COLO668 (cell line): Measurements from ENCODE around the gene MED15.
A peak's percentile ranks its signal among the peaks of the same experiment; 100 is the strongest.
"Not testable (repeated sequence)": the region's sequence is repeated elsewhere in the genome, so short reads cannot be mapped to it uniquely, and the experiment has no call there.

Experiments used
- DNase-seq: peaks from one replicate; lab custom pipeline; 2025; ENCODE audit not compliant: unreplicated experiment; lab: John Stamatoyannopoulos, UW

The MED15 gene

GRCh38 chr22:20594486-20594885, 87.1 kb downstream of the MED15 start:
- DNase-seq = not testable (repeated sequence)

- no peak for DNase-seq
Observed at GRCh38 chr22:20595461-20595860, 88.1 kb downstream of the MED15 start.

- DNase-seq = no peak
Observed at GRCh38 chr22:20599117-20599516, 91.7 kb downstream of the MED15 start.

GRCh38 chr22:20600137-20600673, 92.8 kb downstream of the MED15 start:
- DNase-seq = no peak

GRCh38 chr22:20601308-20601707, 93.9 kb downstream of the MED15 start:
- DNase-seq = no peak

GRCh38 chr22:20602609-20603164, 95.3 kb downstream of the MED15 start:
- DNase-seq = no peak

GRCh38 chr22:20604092-20604747, 96.8 kb downstream of the MED15 start:
- no peak for DNase-seq

GRCh38 chr22:20604776-20605221, 97.4 kb downstream of the MED15 start:
- peak; percentile 33 for DNase-seq

- DNase-seq = no peak
Observed at GRCh38 chr22:20605328-20605727, 97.9 kb downstream of the MED15 start.

GRCh38 chr22:20606041-20606783, 98.8 kb downstream of the MED15 start:
- DNase-seq = peak; percentile 84

GRCh38 chr22:20606784-20607128, 99.3 kb downstream of the MED15 start:
- DNase-seq = no peak

- peak; percentile 28 for DNase-seq
Observed at GRCh38 chr22:20607157-20607907, 99.9 kb downstream of the MED15 start.

GRCh38 chr22:20610243-20610686, 102.9 kb downstream of the MED15 start:
- no peak for DNase-seq

- DNase-seq = no peak
Observed at GRCh38 chr22:20610757-20611156, 103.3 kb downstream of the MED15 start.

GRCh38 chr22:20611418-20611817, 104.0 kb downstream of the MED15 start:
- DNase-seq = no peak

- no peak for DNase-seq
Observed at GRCh38 chr22:20613301-20613700, 105.9 kb downstream of the MED15 start.

- DNase-seq = no peak
Observed at GRCh38 chr22:20615021-20615420, 107.6 kb downstream of the MED15 start.

GRCh38 chr22:20615533-20616450, 108.4 kb downstream of the MED15 start:
- DNase-seq = no peak

GRCh38 chr22:20616451-20617043, 109.1 kb downstream of the MED15 start:
- no peak for DNase-seq

- no peak for DNase-seq
Observed at GRCh38 chr22:20618488-20618887, 111.1 kb downstream of the MED15 start.
